Right lobe of liver (tissue), 6 donors: ENCODE measurements around the gene RB1. TPM values are rescaled to one million over a fixed set of nuclear protein-coding genes. Genes with fewer than 3 reads are reported as not detected.
A peak's percentile ranks its signal among the peaks of the same experiment; 100 is the strongest.
"Not testable (repeated sequence)": the region's sequence is repeated elsewhere in the genome, so short reads cannot be mapped to it uniquely, and the experiment has no call there.

ENCODE experiments used
- ATAC-seq, 4 donors: fragments of 200-7000 bp; cut with Tn5 transposase; one replicate each; pipeline ENCODE4 v1.9.1; 2020; ENCODE audit warnings: mild to moderate bottlenecking in 4 of 4, moderate library complexity in 4 of 4
- DNase-seq, 3 donors: peaks; one replicate each; pipeline ENCODE4 v3.0.0-alpha.2; 2020
- H3K27ac ChIP-seq, 3 donors: fragments of 200-600 bp; one replicate each; pipeline ENCODE4 v1.8.0; 2022
- H3K27me3 ChIP-seq, 2 donors: fragments of 200-600 bp; one replicate each; pipeline ENCODE4 v1.8.0; 2022
- H3K36me3 ChIP-seq, 4 donors: fragments of 200-600 bp; sonication (generic) in 1 of 4; one replicate each; pipeline versions ENCODE4 v1.5.1 to v1.8.0; 2017 to 2022; ENCODE audit warnings: control low read depth in 1 of 4
- H3K4me1 ChIP-seq, 4 donors: fragments of 200-600 bp; sonication (generic) in 1 of 4; one replicate each; pipeline versions ENCODE4 v1.5.1 to v1.8.0; 2017 to 2022; ENCODE audit warnings: control low read depth in 1 of 4
- H3K4me3 ChIP-seq, 3 donors: fragments of 200-600 bp; one replicate each; pipeline ENCODE4 v1.8.0; 2022
- H3K9me3 ChIP-seq, 4 donors: fragments of 200-600 bp; sonication (generic) in 1 of 4; one replicate each; pipeline versions ENCODE4 v1.5.1 to v1.8.0; 2017 to 2022; ENCODE audit warnings: control low read depth in 1 of 4
- POLR2A ChIP-seq: fragments of 450-650 bp; IDR thresholded peaks from one replicate; pipeline ENCODE4 v1.6.1; 2017; ENCODE audit warnings: antibody characterized with exemption, mild to moderate bottlenecking
- WGBS: methylation state at CpG from one replicate; pipeline ENCODE4 v1.1.6; 2018; ENCODE audit warnings: low coverage, low lambda C conversion rate; ENCODE audit not compliant: insufficient coverage; ENCODE audit errors: missing lambda C conversion rate; 5-methylcytosine and 5-hydroxymethylcytosine counted together
- intact Hi-C, 2 donors: fragments of 100-400 bp; cut with DNase I; formaldehyde crosslinking; loops; one replicate each; pipeline versions ENCODE4 v1.11.2 to v1.14.1; 2022
- total RNA-seq, 6 experiments: library from RNA; depleted of rRNA in 2 of 6; stranded (reverse); fragments of >200 nt in 2 of 6; fragmentation: NEBNext Ultra II Directional in 3 of 6; extraction: Animal tissue kit (Norgen Biotek cat#: 25700) in 3 of 6; gene quantifications; one replicate each; pipeline versions ENCODE4 v1.1.0 to v1.2.4, GENCODE V29; 2016 to 2023
- TF ChIP-seq, protein P1 (sequence below), 4 donors: fragments of 200-600 bp in 3 of 4; fragments of 450-650 bp in 1 of 4; IDR thresholded peaks; one replicate each; pipeline versions ENCODE4 v1.5.1 to v1.8.0; 2016 to 2022; ENCODE audit warnings: antibody characterized with exemption in 4 of 4, mild to moderate bottlenecking in 2 of 4
- donor health status: DM: no; HTN: yes; CAD: no.
- donor health status: DM: no; HTN: no; CAD: no.
- donor health status: DM: no; HTN: no; CAD: no.
- donor health status: DM: no; HTN: yes; CAD: no.
- donor health status: DM: no; HTN: yes; CAD: no.

Gene RB1
- total RNA-seq, 6 experiments from 2014 or later, result 6.2 to 19.4 (median 12.3) TPM

DNA sequence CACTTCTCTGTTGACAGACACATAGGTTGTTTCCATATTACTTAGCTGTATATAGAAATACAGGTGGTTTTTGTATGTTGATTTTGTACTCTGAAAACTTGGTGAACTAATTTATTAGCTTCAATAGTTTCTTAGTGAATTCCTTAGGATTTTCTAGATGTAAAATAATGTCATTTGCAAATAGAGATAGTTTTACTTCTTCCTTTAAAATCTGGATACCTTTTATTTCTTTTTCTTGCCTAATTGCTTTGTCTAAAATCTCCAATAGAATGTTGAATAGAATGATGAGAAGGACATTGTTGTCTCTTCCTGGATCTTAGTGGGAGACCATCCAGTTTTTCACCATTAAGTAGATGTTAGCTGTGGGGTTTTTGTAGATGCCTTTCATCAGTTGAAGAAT is 18.7 kb downstream of the RB1 start:
- ATAC-seq, result no peak
- H3K27ac ChIP-seq, result no peak overlapping the region
- H3K9me3 ChIP-seq, result peaks cover 0 to 6% (median 1%) of the 10 kb centered on the region in 4 donors
- no peak for DNase-seq
- H3K27me3 ChIP-seq, result no peaks in the 10 kb centered on the region
- no peak overlapping the region for H3K4me3 ChIP-seq
- no peaks in the 10 kb centered on the region for H3K4me1 ChIP-seq
- intact Hi-C loops, result no loop called here
- no peaks in the 10 kb centered on the region for H3K36me3 ChIP-seq
- TF ChIP-seq, protein P1, sequence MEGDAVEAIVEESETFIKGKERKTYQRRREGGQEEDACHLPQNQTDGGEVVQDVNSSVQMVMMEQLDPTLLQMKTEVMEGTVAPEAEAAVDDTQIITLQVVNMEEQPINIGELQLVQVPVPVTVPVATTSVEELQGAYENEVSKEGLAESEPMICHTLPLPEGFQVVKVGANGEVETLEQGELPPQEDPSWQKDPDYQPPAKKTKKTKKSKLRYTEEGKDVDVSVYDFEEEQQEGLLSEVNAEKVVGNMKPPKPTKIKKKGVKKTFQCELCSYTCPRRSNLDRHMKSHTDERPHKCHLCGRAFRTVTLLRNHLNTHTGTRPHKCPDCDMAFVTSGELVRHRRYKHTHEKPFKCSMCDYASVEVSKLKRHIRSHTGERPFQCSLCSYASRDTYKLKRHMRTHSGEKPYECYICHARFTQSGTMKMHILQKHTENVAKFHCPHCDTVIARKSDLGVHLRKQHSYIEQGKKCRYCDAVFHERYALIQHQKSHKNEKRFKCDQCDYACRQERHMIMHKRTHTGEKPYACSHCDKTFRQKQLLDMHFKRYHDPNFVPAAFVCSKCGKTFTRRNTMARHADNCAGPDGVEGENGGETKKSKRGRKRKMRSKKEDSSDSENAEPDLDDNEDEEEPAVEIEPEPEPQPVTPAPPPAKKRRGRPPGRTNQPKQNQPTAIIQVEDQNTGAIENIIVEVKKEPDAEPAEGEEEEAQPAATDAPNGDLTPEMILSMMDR (IDR thresholded peaks at IDR 0.05), result no peak
- no peak for TF ChIP-seq POLR2A

DNA sequence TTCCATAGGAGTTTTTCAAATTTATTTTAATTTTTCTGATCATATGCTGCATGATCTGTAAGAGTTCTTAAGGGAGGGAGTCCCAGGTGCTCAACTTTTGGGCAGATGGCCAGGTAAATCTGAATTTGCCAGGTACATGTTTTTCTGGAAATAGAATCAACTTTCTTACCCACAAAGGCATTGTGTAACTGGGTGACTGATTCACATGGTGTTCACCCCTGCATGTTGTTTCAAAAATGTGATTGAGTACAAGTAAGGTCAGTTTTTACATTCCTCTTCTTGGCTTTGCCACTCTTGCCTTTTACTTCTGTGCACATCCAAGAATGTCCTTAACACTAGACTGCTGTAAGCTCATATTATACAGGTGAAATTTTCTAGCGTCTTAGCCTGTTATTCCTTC is 30.4 kb downstream of the RB1 start:
- DNase-seq, result no peak
- Histone ChIP-seq H3K4me3 (no peak overlapping the region), H3K27ac (no peak overlapping the region), H3K4me1 (no peaks in the 10 kb centered on the region), H3K9me3 (no peaks in the 10 kb centered on the region), H3K27me3 (no peaks in the 10 kb centered on the region), H3K36me3 (no peaks in the 10 kb centered on the region)
- TF ChIP-seq POLR2A, result no peak
- TF ChIP-seq, protein P1 (IDR thresholded peaks at IDR 0.05), result no peak
- intact Hi-C loops, result loop anchor here (10.0 kb wide), 2 partner anchors 241 to 251 kb away; no protein-coding TSS in a partner anchor
- WGBS, result 82% methylated on average over 1 of the region's 1 CpG
- peak in 3 of 4 donors; percentile 13 to 35 (median 17) for ATAC-seq

DNA sequence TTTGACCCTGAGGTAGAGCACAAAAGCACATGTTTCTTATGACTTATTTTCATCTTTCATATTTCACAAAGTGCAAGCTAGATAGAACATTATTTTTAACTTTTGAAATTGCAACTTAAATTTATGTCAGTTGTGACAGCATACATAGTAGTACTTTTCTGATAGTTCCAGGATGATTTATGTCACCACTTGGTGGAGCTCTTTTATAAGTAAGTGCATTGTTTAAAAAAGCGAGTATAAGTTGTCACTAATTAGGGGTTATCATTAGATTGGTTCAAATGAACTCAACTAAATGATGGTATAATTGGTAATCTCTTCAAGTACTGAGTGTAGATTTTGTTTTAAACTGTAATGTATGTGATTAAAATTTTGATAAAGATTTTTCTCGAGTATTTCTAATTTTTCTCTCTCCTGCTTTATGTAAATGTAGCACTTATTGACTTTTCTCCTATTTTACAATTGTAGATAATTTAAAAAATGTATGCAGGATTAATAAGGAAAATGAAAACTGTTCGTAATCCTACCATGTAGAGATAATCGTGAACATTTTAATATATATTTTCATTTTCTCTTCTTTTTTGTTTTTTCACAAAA is 31.1 kb downstream of the RB1 start:
- no peaks in the 10 kb centered on the region for H3K4me1 ChIP-seq
- DNase-seq, result no peak
- no peak overlapping the region for H3K4me3 ChIP-seq
- ATAC-seq, result peak; percentile 66 to 79 (median 72)
- H3K27ac ChIP-seq, result no peak overlapping the region
- TF ChIP-seq, protein P1 (IDR thresholded peaks at IDR 0.05), result peak; percentile 67 to 71 (median 69)
- no peak for TF ChIP-seq POLR2A
- H3K9me3 ChIP-seq, result no peaks in the 10 kb centered on the region
- no peaks in the 10 kb centered on the region for H3K27me3 ChIP-seq
- intact Hi-C loops, result loop anchor here (10.0 kb wide), 2 partner anchors 240 to 250 kb away; no protein-coding TSS in a partner anchor
- WGBS, result 57% methylated on average over 4 of the region's 4 CpGs
- H3K36me3 ChIP-seq, result no peaks in the 10 kb centered on the region

DNA sequence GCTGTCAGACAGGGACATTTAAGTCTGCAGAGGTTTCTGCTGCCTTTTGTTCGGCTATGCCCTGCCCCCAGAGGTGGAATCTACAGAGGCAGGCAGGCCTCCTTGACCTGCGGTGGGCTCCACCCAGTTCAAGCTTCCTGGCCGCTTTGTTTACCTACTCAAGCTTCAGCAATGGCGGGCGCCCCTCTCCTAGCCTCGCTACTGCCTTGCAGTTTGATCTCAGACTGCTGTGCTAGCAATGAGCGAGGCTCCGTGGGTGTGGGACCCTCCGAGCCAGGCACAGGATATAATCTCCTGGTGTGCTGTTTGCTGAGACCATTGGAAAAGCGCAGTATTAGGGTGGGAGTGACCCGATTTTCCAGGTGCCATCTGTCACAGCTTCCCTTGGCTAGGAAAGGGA is 35.6 kb downstream of the RB1 start:
- WGBS, result no CpG with 5 or more reads among the region's 11 CpGs
- H3K36me3 ChIP-seq, H3K9me3 ChIP-seq, H3K4me3 ChIP-seq, H3K4me1 ChIP-seq, ATAC-seq, H3K27ac ChIP-seq, H3K27me3 ChIP-seq, DNase-seq: not testable (repeated sequence)
- intact Hi-C loops, result loop anchor here (10.0 kb wide), 2 partner anchors 236 to 246 kb away; no protein-coding TSS in a partner anchor

DNA sequence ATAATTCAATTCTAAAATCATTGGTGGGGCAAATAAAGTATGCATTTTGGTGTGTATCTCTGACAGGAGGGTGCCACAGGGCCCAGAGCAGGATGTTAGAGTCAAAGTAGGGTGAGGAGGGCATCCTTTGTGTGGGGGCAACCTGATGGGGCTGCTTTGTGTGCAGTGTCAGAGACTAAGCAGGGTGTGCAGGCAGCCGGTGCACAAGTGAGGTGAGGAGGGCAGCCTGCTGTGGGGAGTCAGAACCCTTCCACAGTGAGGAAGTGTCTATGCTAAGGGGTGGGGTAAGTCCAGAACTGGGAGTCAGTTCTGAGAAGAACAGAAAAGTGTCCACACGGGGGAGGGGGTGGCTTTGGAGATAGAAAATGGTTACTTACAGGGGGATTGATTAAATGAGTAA is 40.7 kb downstream of the RB1 start:
- no peak for DNase-seq
- ATAC-seq, result no peak
- intact Hi-C loops, result no loop called here

More for the DNA sequence above, 40.7 kb downstream of the RB1 start:
- Histone ChIP-seq H3K27me3 (no peaks in the 10 kb centered on the region), H3K4me3 (no peak overlapping the region), H3K9me3 (no peaks in the 10 kb centered on the region), H3K36me3 (no peaks in the 10 kb centered on the region), H3K4me1 (no peaks in the 10 kb centered on the region), H3K27ac (no peak overlapping the region)
- no peak for TF ChIP-seq POLR2A
- TF ChIP-seq, protein P1 (IDR thresholded peaks at IDR 0.05), result no peak
- WGBS, result 86% methylated on average over 2 of the region's 2 CpGs
